Mammary epithelial cell (primary cell): Measurements from ENCODE around the gene FOXA2.

Experiments used
- CTCF ChIP-seq, 2 donors: IDR thresholded peaks in 1 of 2; conservative IDR thresholded peaks in 1 of 2; 2 replicates each; pipeline ENCODE4 v1.5.1; 2011 to 2012; ENCODE audit warnings: inconsistent platforms in 2 of 2, low read length in 2 of 2, mild to moderate bottlenecking in 2 of 2, control low read depth in 1 of 2, low read depth in 1 of 2; ENCODE audit not compliant: insufficient read depth in 1 of 2; ENCODE audit errors: extremely low read depth in 1 of 2
- EZH2 ChIP-seq: IDR thresholded peaks from 2 replicates; pipeline ENCODE4 v1.6.1; 2012; ENCODE audit warnings: low read length, inconsistent platforms, borderline replicate concordance

GRCh38 chr20:22575087-22575721 is 9.2 kb downstream of the FOXA2 start:
- no peak for TF ChIP-seq CTCF (conservative IDR thresholded peaks at IDR 0.05 in 1 of 2, IDR thresholded peaks at IDR 0.05 in 1 of 2; ENCODE audit: extremely low read depth in 1 of 2, insufficient read depth in 1 of 2, low read depth in 1 of 2, low read length in 2 of 2)
- no peak for TF ChIP-seq EZH2
